Measurements from ENCODE around the gene BCAR1. TPM values are rescaled to one million over a fixed set of nuclear protein-coding genes. Genes with fewer than 3 reads are reported as not detected.

BCAR1 gene
- polyA plus RNA-seq, 3 donors from 2014 or later: not detected

DNA sequence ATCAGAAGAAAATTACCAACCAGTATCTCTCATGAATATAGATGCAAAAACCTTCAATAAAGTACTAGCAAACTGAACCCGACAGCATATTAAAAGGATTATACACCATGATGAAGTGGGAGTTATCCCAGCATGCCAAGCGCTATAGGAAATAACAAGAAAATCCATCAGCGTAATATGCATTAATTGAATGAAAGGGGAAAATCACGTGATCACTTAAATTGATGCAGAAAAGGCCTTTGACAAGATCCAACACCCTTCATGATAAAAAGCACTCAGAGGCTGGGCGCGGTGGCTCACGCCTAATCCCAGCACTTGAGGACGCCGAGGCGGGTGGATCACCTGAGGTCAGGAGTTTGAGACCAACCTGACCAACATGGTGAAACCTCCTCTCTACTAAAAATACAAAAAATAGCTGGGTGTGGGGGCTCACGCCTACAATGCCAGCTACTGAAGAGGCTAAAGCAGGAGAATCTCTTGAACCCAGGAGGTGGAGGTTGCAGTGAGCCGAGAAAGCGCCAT is 49.3 kb downstream of the BCAR1 start:
- no peak overlapping the region for H3K27ac Mint-ChIP-seq
- no peaks in the 10 kb centered on the region for H3K36me3 Mint-ChIP-seq
- no peaks in the 10 kb centered on the region for H3K9me3 Mint-ChIP-seq
- no peak overlapping the region for H3K4me3 Mint-ChIP-seq
- peaks cover 0 to 4% of the 10 kb centered on the region in 2 donors for H3K4me1 Mint-ChIP-seq
- no peak for DNase-seq
- peaks cover 0 to 17% (median 6%) of the 10 kb centered on the region in 3 donors for H3K27me3 Mint-ChIP-seq (ENCODE audit: low read depth in 3 of 3)

DNA sequence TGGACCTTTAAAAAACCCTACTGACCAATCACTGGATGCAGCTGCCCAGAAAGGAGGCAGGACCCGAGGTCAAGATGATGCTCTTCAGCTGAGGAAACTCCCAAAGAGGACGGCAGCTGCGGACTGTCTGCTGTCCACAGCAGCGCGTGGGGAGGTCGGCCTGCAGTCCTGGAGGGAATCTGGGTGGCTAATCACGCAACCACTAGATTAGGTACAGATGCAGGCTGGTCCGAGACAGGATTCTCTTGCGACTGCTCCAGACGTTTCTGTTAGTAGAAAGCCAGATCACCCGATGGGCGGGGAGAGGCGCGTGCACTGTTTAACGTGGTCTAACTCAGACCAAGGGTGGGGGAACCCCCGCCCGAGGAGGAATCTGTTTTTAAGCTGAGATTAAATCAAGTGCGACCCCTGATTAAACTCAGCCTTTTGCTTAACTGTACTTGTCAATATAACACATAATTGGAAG is 53.3 kb downstream of the BCAR1 start:
- Mint-ChIP-seq H3K27ac (no peak overlapping the region), H3K4me3 (no peak overlapping the region), H3K4me1 (peaks cover 0 to 4% of the 10 kb centered on the region in 2 donors), H3K27me3 (ENCODE audit: low read depth in 3 of 3) (peaks cover 0 to 24% (median 5%) of the 10 kb centered on the region in 3 donors), H3K36me3 (no peaks in the 10 kb centered on the region), H3K9me3 (no peaks in the 10 kb centered on the region)
- DNase-seq: no peak

DNA sequence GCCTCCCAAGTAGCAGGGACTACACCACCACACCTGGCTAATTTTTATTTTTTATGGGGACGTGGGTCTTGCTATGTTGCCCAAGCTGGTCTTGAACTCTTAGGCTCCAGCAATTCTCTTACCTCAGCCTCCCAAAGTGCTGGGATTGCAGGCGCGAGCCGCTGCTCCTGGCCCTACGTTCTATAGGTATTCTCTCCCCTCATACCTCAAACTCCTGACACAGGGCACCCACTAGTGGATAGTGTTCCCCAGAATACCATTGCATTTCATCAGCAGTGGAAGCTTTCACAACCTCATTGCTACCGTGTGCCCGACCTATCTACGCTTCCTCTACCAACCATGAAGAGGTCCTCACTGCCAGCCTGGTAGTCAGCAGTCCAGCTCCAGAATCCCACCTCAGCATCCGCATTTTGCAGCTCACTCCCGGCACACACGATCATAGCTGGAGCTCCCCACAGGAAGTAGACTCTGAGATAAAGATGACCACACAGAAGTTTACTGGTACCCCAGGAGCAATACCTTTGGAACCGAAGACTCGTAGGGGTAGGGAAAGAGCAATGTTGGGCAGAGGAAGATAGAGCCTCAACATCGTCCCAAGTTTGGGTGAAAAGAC is 53.8 kb downstream of the BCAR1 start:
- H3K27ac Mint-ChIP-seq: no peak overlapping the region
- no peak overlapping the region for H3K4me3 Mint-ChIP-seq
- no peak for DNase-seq
- H3K27me3 Mint-ChIP-seq (ENCODE audit: low read depth in 3 of 3): peaks cover 0 to 24% (median 2%) of the 10 kb centered on the region in 3 donors
- no peaks in the 10 kb centered on the region for H3K9me3 Mint-ChIP-seq
- peaks cover 0 to 4% of the 10 kb centered on the region in 2 donors for H3K4me1 Mint-ChIP-seq
- H3K36me3 Mint-ChIP-seq: no peaks in the 10 kb centered on the region

DNA sequence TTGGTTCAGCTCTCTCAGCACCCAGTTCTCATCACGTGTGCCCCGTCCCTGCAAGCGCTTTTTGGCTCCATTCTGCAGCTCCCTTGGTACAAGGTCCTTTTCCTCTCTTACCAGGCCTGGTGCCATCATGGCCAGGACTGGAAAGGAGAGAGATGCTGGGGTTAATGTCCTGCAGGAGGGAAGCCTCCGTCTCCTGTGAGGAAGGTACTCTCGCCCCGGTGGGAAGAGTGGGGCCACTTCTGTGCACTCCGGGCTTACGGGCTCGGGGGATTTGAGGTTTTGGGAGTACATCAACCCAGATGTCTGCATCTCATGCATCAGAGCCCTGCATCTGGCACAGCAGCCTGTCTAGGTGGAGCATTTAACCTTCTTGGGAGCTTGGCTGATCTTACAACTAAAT is 54.6 kb downstream of the BCAR1 start:
- Mint-ChIP-seq H3K9me3 (no peaks in the 10 kb centered on the region), H3K27ac (no peak overlapping the region), H3K36me3 (no peaks in the 10 kb centered on the region), H3K4me3 (no peak overlapping the region), H3K27me3 (ENCODE audit: low read depth in 3 of 3) (peaks cover 0 to 24% (median 2%) of the 10 kb centered on the region in 3 donors), H3K4me1 (peaks cover 0 to 4% of the 10 kb centered on the region in 2 donors)
- DNase-seq: no peak

DNA sequence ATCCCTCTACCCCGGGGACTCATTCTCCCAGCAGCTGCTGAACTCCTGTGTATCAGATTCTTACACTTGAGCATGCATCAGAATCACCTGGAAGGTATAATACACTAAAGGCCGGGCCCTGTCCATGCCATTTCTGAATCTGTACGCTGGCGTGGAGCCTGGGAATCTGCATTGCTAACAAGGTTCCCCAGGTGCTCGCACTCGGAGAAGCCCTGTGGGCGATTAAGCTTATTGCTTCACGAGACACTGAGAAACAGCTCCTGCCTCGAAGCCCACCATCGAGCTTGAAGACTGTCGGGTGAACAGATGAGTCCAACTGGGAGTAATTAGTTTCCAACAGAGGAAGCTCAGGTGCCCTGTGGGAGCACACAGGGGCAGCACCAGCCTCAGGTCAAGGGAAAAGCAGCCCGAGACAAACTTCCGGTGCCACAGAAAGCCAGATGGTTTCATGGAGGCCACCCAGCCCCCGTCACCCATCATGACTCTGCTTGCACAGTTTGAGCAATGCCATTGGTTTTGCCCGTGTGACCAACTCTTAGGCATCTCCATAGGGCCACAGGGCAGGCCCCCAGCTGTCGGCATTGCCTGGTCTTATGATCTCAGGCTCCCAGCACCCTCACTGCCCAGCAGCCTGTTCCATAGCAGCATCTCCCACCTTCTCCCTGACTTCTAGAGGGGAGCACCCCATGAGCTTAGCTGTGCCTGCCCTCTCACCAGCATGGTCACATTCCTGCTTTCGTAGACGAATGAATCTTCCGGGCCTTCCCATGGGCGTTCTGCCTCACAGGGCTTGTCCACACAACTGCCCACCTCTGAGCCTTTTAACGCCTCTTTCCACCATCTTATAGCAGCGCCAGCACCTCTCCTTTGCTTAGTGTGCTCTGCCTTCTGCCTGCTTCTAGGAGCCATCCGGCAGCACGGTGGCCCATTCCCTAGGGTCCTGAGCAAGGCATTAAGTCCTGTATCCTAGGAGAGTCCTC is 55.3 kb downstream of the BCAR1 start:
- Mint-ChIP-seq H3K27ac (peak overlapping the region in 1 of 6 donors; percentile 20), H3K9me3 (no peaks in the 10 kb centered on the region), H3K4me3 (no peak overlapping the region), H3K36me3 (no peaks in the 10 kb centered on the region), H3K4me1 (peaks cover 0 to 4% of the 10 kb centered on the region in 2 donors), H3K27me3 (ENCODE audit: low read depth in 3 of 3) (peaks cover 0 to 24% (median 2%) of the 10 kb centered on the region in 3 donors)
- DNase-seq: no peak

DNA sequence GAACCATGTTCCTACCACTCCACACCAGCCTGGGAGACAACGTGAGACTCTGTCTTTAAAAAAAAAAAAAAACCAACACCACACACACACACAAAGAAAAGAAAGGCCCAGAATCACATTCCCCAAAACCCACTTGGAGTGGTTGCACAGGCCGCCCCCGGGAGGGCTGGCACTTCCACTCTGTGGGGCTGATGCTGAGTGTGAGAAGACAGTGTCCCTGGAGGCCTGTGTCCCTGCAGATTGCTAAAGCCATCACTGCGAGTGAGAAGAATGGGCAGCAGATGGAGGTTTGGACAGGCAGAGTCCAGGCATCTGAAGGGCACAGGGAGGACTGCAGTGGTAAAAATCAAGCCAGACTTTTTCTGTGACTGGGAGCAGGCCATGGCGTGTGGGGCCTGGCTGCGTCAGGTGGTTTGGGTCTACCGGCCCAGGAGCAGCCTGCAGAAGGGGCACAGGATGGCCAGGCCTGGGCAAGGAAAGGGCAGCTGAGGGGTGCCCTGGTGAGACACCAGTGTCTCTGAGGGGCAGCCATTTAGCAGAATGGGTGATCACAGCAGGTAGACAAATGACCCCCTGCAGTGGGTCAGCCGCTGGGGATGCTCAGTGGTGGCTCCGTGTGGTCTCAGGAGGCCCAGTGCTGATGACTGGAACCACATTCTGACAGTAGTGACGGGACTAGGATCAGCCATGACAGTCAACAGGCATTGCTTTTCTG is 57.5 kb downstream of the BCAR1 start:
- Mint-ChIP-seq H3K9me3 (no peaks in the 10 kb centered on the region), H3K4me1 (no peaks in the 10 kb centered on the region), H3K4me3 (no peak overlapping the region), H3K27me3 (ENCODE audit: low read depth in 3 of 3) (peaks cover 0 to 15% (median 2%) of the 10 kb centered on the region in 3 donors), H3K36me3 (no peaks in the 10 kb centered on the region), H3K27ac (no peak overlapping the region)
- DNase-seq: no peak

DNA sequence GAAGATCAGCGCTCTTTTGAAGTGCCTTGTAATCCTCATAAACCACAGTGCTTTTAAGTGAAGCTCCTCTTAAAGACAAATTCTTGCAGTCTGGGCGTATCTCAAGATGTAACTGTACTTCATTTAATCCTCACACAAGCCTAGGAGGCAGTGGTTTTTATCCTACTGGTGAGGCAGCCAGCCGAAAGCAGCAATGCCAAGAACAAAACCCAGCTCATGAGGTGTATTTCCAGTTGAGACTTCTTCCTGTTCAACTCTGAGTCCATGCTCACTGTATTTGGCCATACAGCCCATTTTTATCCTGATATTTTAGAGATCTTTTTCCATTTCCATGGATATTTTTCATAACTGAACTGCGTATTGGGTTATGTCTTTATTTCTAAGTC is 58.2 kb downstream of the BCAR1 start:
- Mint-ChIP-seq H3K4me1 (no peaks in the 10 kb centered on the region), H3K27me3 (ENCODE audit: low read depth in 3 of 3) (peaks cover 0 to 14% (median 2%) of the 10 kb centered on the region in 3 donors), H3K27ac (no peak overlapping the region), H3K36me3 (no peaks in the 10 kb centered on the region), H3K9me3 (no peaks in the 10 kb centered on the region), H3K4me3 (no peak overlapping the region)
- no peak for DNase-seq

DNA sequence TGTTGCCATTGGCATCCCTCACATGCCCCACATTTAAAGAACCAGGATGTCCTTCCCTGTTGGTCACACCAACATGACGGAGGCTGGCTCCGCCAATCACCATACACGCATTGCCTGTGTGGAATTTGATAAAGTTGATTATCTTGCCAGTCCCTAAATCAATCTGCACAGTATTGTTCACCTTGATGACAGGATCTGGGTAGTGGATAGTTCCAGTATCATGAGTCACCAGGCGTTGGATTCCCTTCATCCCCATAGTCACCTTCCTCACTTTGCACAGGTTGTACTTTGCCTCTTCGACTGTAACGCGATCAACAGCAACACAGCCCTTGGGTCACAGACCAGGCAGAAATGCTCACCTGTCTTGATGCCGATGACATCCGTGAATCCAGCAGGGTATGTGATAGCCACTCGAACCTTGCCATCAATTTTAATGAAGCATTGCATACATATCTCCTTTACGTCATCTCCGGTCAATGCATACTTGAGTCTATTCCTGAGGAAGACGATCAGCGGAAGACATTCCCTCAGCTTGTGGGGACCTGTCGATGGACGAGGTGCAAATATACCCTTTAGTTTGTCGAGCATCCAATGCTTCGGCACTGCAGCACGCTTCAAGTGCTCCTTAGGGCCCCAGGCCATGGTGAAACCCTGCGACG is 58.7 kb downstream of the BCAR1 start:
- Mint-ChIP-seq H3K36me3 (no peaks in the 10 kb centered on the region), H3K27me3 (ENCODE audit: low read depth in 3 of 3) (peaks cover 0 to 10% (median 2%) of the 10 kb centered on the region in 3 donors), H3K4me3 (no peak overlapping the region), H3K9me3 (no peaks in the 10 kb centered on the region), H3K4me1 (no peaks in the 10 kb centered on the region), H3K27ac (no peak overlapping the region)
- DNase-seq: no peak

DNA sequence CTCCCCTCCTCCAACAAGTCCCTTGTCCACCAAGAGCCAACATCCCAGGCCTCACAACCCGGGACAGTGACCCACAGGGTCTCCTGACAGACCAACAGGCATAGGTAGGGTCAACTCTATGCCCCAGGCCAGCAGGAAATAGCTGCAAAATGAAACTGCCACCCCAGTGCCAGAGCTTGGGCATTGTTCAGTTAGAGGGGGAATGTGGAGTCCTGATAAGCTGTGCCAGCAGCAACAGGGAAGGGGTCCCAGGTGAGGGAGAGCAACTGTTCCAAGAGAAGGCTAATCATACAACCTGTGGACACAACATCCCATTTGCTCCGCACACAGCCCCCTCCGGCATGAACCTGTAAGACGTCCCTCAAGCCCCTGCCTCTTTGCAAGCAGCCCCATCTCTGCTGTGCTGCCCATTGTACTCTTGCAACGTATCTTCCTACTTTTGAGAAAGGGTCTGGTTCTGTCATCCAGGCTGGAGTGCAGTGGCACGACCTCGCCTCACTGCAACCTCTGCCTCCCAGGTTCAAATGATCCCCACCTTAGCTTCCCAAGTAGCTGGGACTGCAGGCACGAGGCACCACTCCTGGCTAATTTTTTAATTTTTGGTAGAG is 61.7 kb downstream of the BCAR1 start:
- H3K9me3 Mint-ChIP-seq: no peaks in the 10 kb centered on the region
- no peaks in the 10 kb centered on the region for H3K36me3 Mint-ChIP-seq
- H3K4me3 Mint-ChIP-seq: no peak overlapping the region

DNA sequence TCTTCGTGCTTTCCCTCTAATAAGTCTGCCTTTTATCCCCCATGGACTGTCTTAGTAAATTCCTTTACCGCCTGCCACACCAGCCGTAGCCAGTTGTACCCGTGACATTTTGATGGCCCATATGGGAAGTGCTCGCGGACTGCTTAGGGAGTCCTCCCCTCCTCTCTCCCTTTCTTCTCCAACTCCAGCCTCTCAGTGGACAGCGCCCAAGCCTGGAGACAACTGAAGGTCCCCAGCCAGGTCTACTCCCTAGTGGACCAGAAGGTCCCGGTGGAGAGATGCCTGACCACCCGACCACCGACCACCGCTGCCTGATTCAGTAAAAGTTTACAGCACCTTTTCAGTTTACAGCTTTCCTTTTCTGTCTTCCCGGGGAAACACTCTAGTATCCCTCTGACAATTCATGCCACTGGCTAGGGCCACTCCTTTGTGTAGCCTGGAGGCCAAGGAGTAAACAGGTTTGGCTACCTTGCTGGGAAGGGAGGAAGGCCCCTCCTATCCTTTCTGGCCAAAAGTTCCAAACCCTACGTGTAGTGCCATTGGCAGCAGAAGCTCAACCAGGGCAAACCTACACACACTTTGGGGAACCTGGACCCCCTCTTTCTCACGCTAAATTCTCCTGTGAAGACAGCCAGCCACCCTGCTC is 62.5 kb downstream of the BCAR1 start:
- Mint-ChIP-seq H3K27me3 (ENCODE audit: low read depth in 3 of 3) (peaks cover 2 to 8% (median 4%) of the 10 kb centered on the region in 3 donors), H3K27ac (no peak overlapping the region), H3K9me3 (no peaks in the 10 kb centered on the region), H3K4me3 (no peak overlapping the region), H3K4me1 (no peaks in the 10 kb centered on the region), H3K36me3 (no peaks in the 10 kb centered on the region)
- no peak for DNase-seq

More for the DNA sequence above, 61.7 kb downstream of the BCAR1 start:
- DNase-seq: no peak
- Mint-ChIP-seq H3K27me3 (ENCODE audit: low read depth in 3 of 3) (peaks cover 2 to 8% (median 4%) of the 10 kb centered on the region in 3 donors), H3K4me1 (no peaks in the 10 kb centered on the region), H3K27ac (no peak overlapping the region)

DNA sequence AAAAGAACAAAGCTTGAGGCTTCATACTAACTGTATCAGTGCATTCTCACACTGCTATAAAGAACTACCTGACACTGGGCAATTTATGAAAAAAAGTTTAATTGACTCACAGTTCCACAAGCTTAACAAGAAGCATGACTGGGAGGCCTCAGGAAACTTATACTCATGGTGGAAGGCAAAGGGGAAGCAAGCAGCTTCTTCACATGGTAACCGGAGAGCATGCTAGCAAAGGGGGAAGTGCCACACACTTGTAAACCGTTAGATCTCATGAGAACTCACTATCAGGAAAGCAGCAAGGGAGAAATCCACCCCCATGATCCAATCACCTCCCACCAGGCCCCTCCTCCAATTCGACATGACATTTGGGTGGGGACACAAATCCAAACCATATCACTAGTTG is 69.8 kb downstream of the BCAR1 start:
- Mint-ChIP-seq H3K9me3 (peaks cover 9 to 18% (median 17%) of the 10 kb centered on the region in 6 donors), H3K4me1 (no peaks in the 10 kb centered on the region), H3K27ac (no peak overlapping the region), H3K4me3 (no peak overlapping the region), H3K27me3 (ENCODE audit: low read depth in 3 of 3) (peaks cover 4 to 10% (median 8%) of the 10 kb centered on the region in 3 donors), H3K36me3 (peaks cover 0 to 6% (median 4%) of the 10 kb centered on the region in 3 donors)
- no peak for DNase-seq

DNA sequence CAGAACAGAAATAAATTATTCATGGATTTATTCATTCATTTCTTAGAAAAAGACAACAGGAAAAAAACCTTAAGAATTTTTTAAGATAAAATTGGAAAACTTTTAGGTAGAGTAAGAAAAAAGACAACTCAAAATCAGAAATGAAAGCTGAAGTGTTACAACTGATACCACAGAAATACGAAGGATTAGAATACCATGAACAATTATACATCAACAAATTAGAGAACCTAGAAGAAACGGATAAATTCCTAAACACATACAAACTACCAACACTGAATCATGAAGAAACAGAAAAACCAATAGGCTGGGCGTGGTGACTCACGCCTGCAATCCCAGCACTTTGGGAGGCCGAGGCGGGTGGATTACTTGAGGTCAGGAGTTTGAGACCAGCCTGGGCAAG is 72.2 kb downstream of the BCAR1 start:
- H3K4me3 Mint-ChIP-seq: no peak overlapping the region
- no peaks in the 10 kb centered on the region for H3K4me1 Mint-ChIP-seq
- H3K36me3 Mint-ChIP-seq: peaks cover 3 to 12% (median 9%) of the 10 kb centered on the region in 3 donors
- peaks cover 5 to 9% (median 5%) of the 10 kb centered on the region in 3 donors for H3K27me3 Mint-ChIP-seq (ENCODE audit: low read depth in 3 of 3)
- H3K9me3 Mint-ChIP-seq: peaks cover 18 to 40% (median 32%) of the 10 kb centered on the region in 6 donors
- DNase-seq: no peak
- H3K27ac Mint-ChIP-seq: no peak overlapping the region
